Measurements from ENCODE around the gene CSRNP2.
A peak's percentile ranks its signal among the peaks of the same experiment; 100 is the strongest.

CSRNP2 gene

GRCh38 chr12:51065530-51065929, 17.9 kb downstream of the CSRNP2 start:
- no peak overlapping the region for H3K4me3 ChIP-seq (ENCODE audit: low read depth, low read length)
- DNase-seq (ENCODE audit: low read depth): no peak
- no peak for TF ChIP-seq CTCF (IDR thresholded peaks at IDR 0.05; ENCODE audit: insufficient read depth, low read depth, low read length, missing control alignments)

GRCh38 chr12:51062631-51063397, 20.6 kb downstream of the CSRNP2 start:
- H3K4me3 ChIP-seq (ENCODE audit: low read depth, low read length): no peak overlapping the region
- no peak for DNase-seq (ENCODE audit: low read depth)
- no peak for TF ChIP-seq CTCF (IDR thresholded peaks at IDR 0.05; ENCODE audit: insufficient read depth, low read depth, low read length, missing control alignments)

- H3K4me3 ChIP-seq (ENCODE audit: low read depth, low read length): no peak overlapping the region
- DNase-seq (ENCODE audit: low read depth): no peak
- no peak for TF ChIP-seq CTCF (IDR thresholded peaks at IDR 0.05; ENCODE audit: insufficient read depth, low read depth, low read length, missing control alignments)
Observed at GRCh38 chr12:51059086-51059485, 24.3 kb downstream of the CSRNP2 start.

DNA sequence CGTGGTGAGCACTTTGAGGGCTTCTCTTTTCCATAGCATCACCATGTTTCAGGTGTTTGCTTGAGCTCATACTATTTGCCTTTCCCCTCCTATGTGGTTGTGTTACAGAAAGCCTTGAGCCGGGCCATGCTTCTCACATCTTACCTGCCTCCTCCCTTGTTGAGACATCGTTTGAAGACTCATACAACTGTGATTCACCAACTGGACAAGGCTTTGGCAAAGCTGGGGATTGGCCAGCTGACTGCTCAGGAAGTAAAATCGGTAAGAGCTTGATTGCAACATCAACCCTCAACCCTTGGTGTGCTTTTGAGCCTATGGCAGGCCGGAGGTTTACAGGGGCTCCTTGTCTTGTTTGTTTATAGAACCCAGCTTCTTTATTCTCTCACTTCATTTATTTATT, 27.2 kb downstream of the CSRNP2 start:
- H3K4me3 ChIP-seq (ENCODE audit: low read depth, low read length): no peak overlapping the region
- no peak for TF ChIP-seq CTCF (IDR thresholded peaks at IDR 0.05; ENCODE audit: insufficient read depth, low read depth, low read length, missing control alignments)
- DNase-seq (ENCODE audit: low read depth): no peak

GRCh38 chr12:51055060-51055459, 28.3 kb downstream of the CSRNP2 start:
- no peak for TF ChIP-seq CTCF (IDR thresholded peaks at IDR 0.05; ENCODE audit: insufficient read depth, low read depth, low read length, missing control alignments)
- no peak for DNase-seq (ENCODE audit: low read depth)
- H3K4me3 ChIP-seq (ENCODE audit: low read depth, low read length): no peak overlapping the region

- no peak overlapping the region for H3K4me3 ChIP-seq (ENCODE audit: low read depth, low read length)
- TF ChIP-seq CTCF (IDR thresholded peaks at IDR 0.05; ENCODE audit: insufficient read depth, low read depth, low read length, missing control alignments): no peak
- no peak for DNase-seq (ENCODE audit: low read depth)
Observed at GRCh38 chr12:51051787-51052186, 31.6 kb downstream of the CSRNP2 start.

GRCh38 chr12:51049525-51049924, 33.9 kb downstream of the CSRNP2 start:
- DNase-seq (ENCODE audit: low read depth): no peak
- H3K4me3 ChIP-seq (ENCODE audit: low read depth, low read length): peak overlapping the region; percentile 94
- no peak for TF ChIP-seq CTCF (IDR thresholded peaks at IDR 0.05; ENCODE audit: insufficient read depth, low read depth, low read length, missing control alignments)

Measured in GM12865 (cell line).